ENCODE data around the gene SDR9C7.
"Not testable (repeated sequence)": the region's sequence is repeated elsewhere in the genome, so short reads cannot be mapped to it uniquely, and the experiment has no call there.

- TF ChIP-seq CTCF, EP300, POLR2A, POLR2AphosphoS5 (IDR thresholded peaks at IDR 0.05): not testable (repeated sequence)
Observed at GRCh38 chr12:56909403-56909802, 24.8 kb downstream of the SDR9C7 start.

All from gastroesophageal sphincter (tissue), 3 donors.